Neural progenitor cell (in vitro differentiated cells): ENCODE measurements around the gene STEAP3. TPM values are rescaled to one million over a fixed set of nuclear protein-coding genes. Genes with fewer than 3 reads are reported as not detected.

Experiments
- DNase-seq: peaks from one replicate; pipeline ENCODE4 v3.0.0-alpha.2; 2016; ENCODE audit warnings: low spot score
- H2AFZ ChIP-seq: fragments of 200-600 bp; sonication (generic); replicated peaks from 2 replicates; pipeline ENCODE4 v1.6.1; 2016; ENCODE audit warnings: antibody characterized with exemption
- H3F3A ChIP-seq: fragments of 200-600 bp; sonication (generic); 2 replicates; pipeline ENCODE4 v1.6.1; 2016; ENCODE audit warnings: antibody characterized with exemption, low read depth
- H3K27ac ChIP-seq: fragments of 200-600 bp; sonication (generic); 2 replicates; pipeline ENCODE4 v1.5.1; 2016; ENCODE audit warnings: mild to moderate bottlenecking
- H3K27me3 ChIP-seq: fragments of 200-600 bp; sonication (generic); 2 replicates; pipeline ENCODE4 v1.6.1; 2016; ENCODE audit warnings: mild to moderate bottlenecking, moderate library complexity
- H3K36me3 ChIP-seq: fragments of 200-600 bp; sonication (generic); 2 replicates; pipeline ENCODE4 v1.5.1; 2016
- H3K4me1 ChIP-seq: fragments of 200-600 bp; sonication (generic); 2 replicates; pipeline ENCODE4 v1.6.1; 2016; ENCODE audit warnings: mixed run types
- H3K4me2 ChIP-seq: fragments of 200-600 bp; sonication (generic); 2 replicates; pipeline ENCODE4 v1.6.1; 2016
- H3K4me3 ChIP-seq: fragments of 200-600 bp; sonication (generic); 2 replicates; pipeline ENCODE4 v1.5.1; 2016
- H3K79me2 ChIP-seq: fragments of 200-600 bp; sonication (generic); 2 replicates; pipeline ENCODE4 v1.6.1; 2016; ENCODE audit warnings: low read depth
- H3K9ac ChIP-seq: fragments of 200-600 bp; sonication (generic); 2 replicates; pipeline ENCODE4 v1.6.1; 2016
- H3K9me3 ChIP-seq: fragments of 200-600 bp; sonication (generic); 2 replicates; pipeline ENCODE4 v1.5.1; 2016; ENCODE audit warnings: low read depth
- H4K20me1 ChIP-seq: fragments of 200-600 bp; sonication (generic); 2 replicates; pipeline ENCODE4 v1.6.1; 2016; ENCODE audit warnings: low read depth
- H3K27ac Mint-ChIP-seq: 3 replicates; pipeline ENCODE4 v1.8.0; 2021; ENCODE audit warnings: mixed read lengths
- H3K27me3 Mint-ChIP-seq: 2 replicates; pipeline ENCODE4 v1.8.0; 2022; ENCODE audit warnings: low read depth, mild to moderate bottlenecking, inconsistent platforms, moderate library complexity, mixed read lengths; ENCODE audit not compliant: insufficient read depth
- H3K36me3 Mint-ChIP-seq: 3 replicates; pipeline ENCODE4 v1.8.0; 2021; ENCODE audit warnings: mixed read lengths
- H3K4me1 Mint-ChIP-seq: 3 replicates; pipeline ENCODE4 v1.8.0; 2021; ENCODE audit warnings: mixed read lengths
- H3K4me3 Mint-ChIP-seq: 3 replicates; pipeline ENCODE4 v1.8.0; 2021; ENCODE audit warnings: mild to moderate bottlenecking, moderate library complexity, mixed read lengths
- H3K9me3 Mint-ChIP-seq: 3 replicates; pipeline ENCODE4 v1.8.0; 2020; ENCODE audit warnings: mixed read lengths
- EZH2 ChIP-seq: fragments of 200-600 bp; sonication (generic); IDR thresholded peaks from 2 replicates; pipeline ENCODE4 v1.6.1; 2017; ENCODE audit warnings: antibody characterized with exemption, mild to moderate bottlenecking, moderate library complexity
- total RNA-seq: library from RNA; depleted of rRNA; stranded (reverse); fragments of >200 nt; gene quantifications from 2 replicates; pipeline ENCODE4 v1.2.3, GENCODE V29; 2015; ENCODE audit warnings: low replicate concordance
- TF ChIP-seq, protein P1 (sequence below): fragments of 200-600 bp; sonication (generic); IDR thresholded peaks from 2 replicates; pipeline ENCODE4 v1.5.1; 2017; ENCODE audit warnings: antibody characterized with exemption, mild to moderate bottlenecking

The STEAP3 gene
- total RNA-seq, 1 donor from 2014 or later = 0.30 TPM

DNA sequence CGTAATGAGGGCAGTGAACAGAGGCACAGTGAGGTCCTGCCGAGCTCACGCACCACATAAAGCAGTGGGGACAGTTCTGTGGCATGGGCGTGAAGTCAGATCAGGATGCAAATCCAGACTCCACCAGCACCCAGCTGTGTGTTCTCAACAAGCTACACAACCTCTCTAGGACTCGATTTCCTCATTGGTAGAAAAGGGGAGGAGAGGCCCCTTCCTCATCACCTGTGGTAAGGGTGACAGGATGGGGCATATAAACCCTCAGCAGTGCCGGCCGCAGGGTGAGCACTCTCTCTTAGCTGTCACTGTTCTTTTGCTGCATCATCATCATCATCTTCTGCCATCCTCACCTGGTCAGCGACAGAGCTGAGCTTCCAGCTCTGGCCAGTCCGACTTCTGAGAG lies 88.2 kb downstream of the STEAP3 start:
- Histone ChIP-seq H3K27me3 (no peaks in the 10 kb centered on the region), H4K20me1 (no peaks in the 10 kb centered on the region), H3K79me2 (no peaks in the 10 kb centered on the region), H2AFZ (no peak overlapping the region), H3K9ac (no peak overlapping the region), H3K27ac (no peak overlapping the region), H3F3A (no peaks in the 10 kb centered on the region), H3K4me2 (no peak overlapping the region), H3K9me3 (no peaks in the 10 kb centered on the region), H3K36me3 (no peaks in the 10 kb centered on the region), H3K4me1 (peaks cover 8% of the 10 kb centered on the region), H3K4me3 (no peak overlapping the region)
- H3K27ac Mint-ChIP-seq = no peak overlapping the region
- no peaks in the 10 kb centered on the region for H3K4me1 Mint-ChIP-seq
- peaks cover 2% of the 10 kb centered on the region for H3K36me3 Mint-ChIP-seq
- TF ChIP-seq EZH2 = no peak
- TF ChIP-seq, protein P1, sequence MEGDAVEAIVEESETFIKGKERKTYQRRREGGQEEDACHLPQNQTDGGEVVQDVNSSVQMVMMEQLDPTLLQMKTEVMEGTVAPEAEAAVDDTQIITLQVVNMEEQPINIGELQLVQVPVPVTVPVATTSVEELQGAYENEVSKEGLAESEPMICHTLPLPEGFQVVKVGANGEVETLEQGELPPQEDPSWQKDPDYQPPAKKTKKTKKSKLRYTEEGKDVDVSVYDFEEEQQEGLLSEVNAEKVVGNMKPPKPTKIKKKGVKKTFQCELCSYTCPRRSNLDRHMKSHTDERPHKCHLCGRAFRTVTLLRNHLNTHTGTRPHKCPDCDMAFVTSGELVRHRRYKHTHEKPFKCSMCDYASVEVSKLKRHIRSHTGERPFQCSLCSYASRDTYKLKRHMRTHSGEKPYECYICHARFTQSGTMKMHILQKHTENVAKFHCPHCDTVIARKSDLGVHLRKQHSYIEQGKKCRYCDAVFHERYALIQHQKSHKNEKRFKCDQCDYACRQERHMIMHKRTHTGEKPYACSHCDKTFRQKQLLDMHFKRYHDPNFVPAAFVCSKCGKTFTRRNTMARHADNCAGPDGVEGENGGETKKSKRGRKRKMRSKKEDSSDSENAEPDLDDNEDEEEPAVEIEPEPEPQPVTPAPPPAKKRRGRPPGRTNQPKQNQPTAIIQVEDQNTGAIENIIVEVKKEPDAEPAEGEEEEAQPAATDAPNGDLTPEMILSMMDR = no peak
- no peak overlapping the region for H3K4me3 Mint-ChIP-seq
- DNase-seq = no peak
- peaks cover 3% of the 10 kb centered on the region for H3K27me3 Mint-ChIP-seq
- no peaks in the 10 kb centered on the region for H3K9me3 Mint-ChIP-seq

Other genes starting within 250 kb of the STEAP3 start
- not detected in 2 replicates for gene C1QL2, start 65.1 kb upstream of the STEAP3 start, total RNA-seq
- 13.4 and 16.8 TPM in 2 replicates for gene C2orf76, start 143.0 kb downstream of the STEAP3 start, total RNA-seq
- 158 and 238 TPM in 2 replicates for gene DBI, start 143.1 kb downstream of the STEAP3 start, total RNA-seq
- gene TMEM37, start 208.0 kb downstream of the STEAP3 start, total RNA-seq = 0.74 and 1.0 TPM in 2 replicates